Caco-2 (cell line): ENCODE results near the gene STK25. TPM values are rescaled to one million over a fixed set of nuclear protein-coding genes. Genes with fewer than 3 reads are reported as not detected.

Source experiments
- BruUV-seq: library from RNA; stranded (reverse); fragments of 400-500 nt; replicated peaks from 2 replicates; lab custom pipeline; 2021; lab: Mats Ljungman, UMichigan
- CTCF ChIA-PET: fragments of 300-600 bp; sonication (Branson Sonifier 250); formaldehyde crosslinking; loops from one replicate; lab custom pipeline; 2022; ENCODE audit warnings: antibody characterized with exemption; lab: Charles Lee
- POLR2A ChIA-PET: fragments of 300-600 bp; sonication (Branson Sonifier 250); formaldehyde crosslinking; loops from one replicate; lab custom pipeline; 2022; ENCODE audit warnings: antibody characterized with exemption; lab: Charles Lee
- DNase-seq, 2 experiments: peaks; one replicate each; pipeline versions ENCODE4 v3.0.0 to v3.0.0-alpha.2; 2020 to 2022
- H3K27me3 ChIP-seq: replicated peaks from 2 replicates; pipeline ENCODE4 v1.6.0; 2011; ENCODE audit warnings: low read length; ENCODE audit not compliant: control insufficient read depth, insufficient read depth
- H3K36me3 ChIP-seq: 2 replicates; pipeline ENCODE4 v1.5.1; 2011; ENCODE audit warnings: low read length; ENCODE audit not compliant: control insufficient read depth, insufficient read depth
- H3K4me1 ChIP-seq: fragments of 250-450 bp; sonication (Bioruptor Pico); 2 replicates; pipeline ENCODE4 v1.5.1; 2020; ENCODE audit warnings: mild to moderate bottlenecking
- H3K4me3 ChIP-seq: 2 replicates; pipeline ENCODE4 v1.5.1; 2011; ENCODE audit warnings: low read depth, mild to moderate bottlenecking, control low read depth, low read length
- H3K9me3 ChIP-seq: fragments of 250-450 bp; sonication (Bioruptor Pico); 2 replicates; pipeline ENCODE4 v1.5.1; 2020; ENCODE audit warnings: mild to moderate bottlenecking, moderate library complexity
- H3K27ac Mint-ChIP-seq: one replicate; pipeline ENCODE4 v1.8.0; 2022; ENCODE audit warnings: mixed read lengths; ENCODE audit not compliant: unreplicated experiment
- H3K27me3 Mint-ChIP-seq: one replicate; pipeline ENCODE4 v1.8.0; 2022; ENCODE audit warnings: mixed read lengths; ENCODE audit not compliant: insufficient read depth, unreplicated experiment
- H3K36me3 Mint-ChIP-seq: one replicate; pipeline ENCODE4 v1.8.0; 2022; ENCODE audit warnings: mild to moderate bottlenecking, mixed read lengths; ENCODE audit not compliant: insufficient read depth, unreplicated experiment
- H3K4me1 Mint-ChIP-seq: one replicate; pipeline ENCODE4 v1.8.0; 2022; ENCODE audit warnings: low read depth, mixed read lengths; ENCODE audit not compliant: unreplicated experiment
- H3K4me3 Mint-ChIP-seq: one replicate; pipeline ENCODE4 v1.8.0; 2022; ENCODE audit warnings: mild to moderate bottlenecking, moderate library complexity, mixed read lengths; ENCODE audit not compliant: unreplicated experiment
- H3K9me3 Mint-ChIP-seq: one replicate; pipeline ENCODE4 v1.8.0; 2022; ENCODE audit warnings: mixed read lengths; ENCODE audit not compliant: unreplicated experiment
- CTCF ChIP-seq, 2 experiments: fragments of 200-600 bp in 1 of 2; IDR thresholded peaks; 1 replicate in 1 of 2; 2 replicates in 1 of 2; pipeline versions ENCODE4 v1.5.1 to v1.8.0; 2011 to 2022; ENCODE audit warnings: antibody characterized with exemption in 1 of 2, control low read depth in 1 of 2, inconsistent platforms in 1 of 2, low read depth in 1 of 2, low read length in 1 of 2, mild to moderate bottlenecking in 1 of 2, moderate library complexity in 1 of 2; ENCODE audit not compliant: insufficient read depth in 1 of 2, severe bottlenecking in 1 of 2, unreplicated experiment in 1 of 2
- intact Hi-C: fragments of 100-400 bp; cut with micrococcal nuclease; formaldehyde crosslinking; loops from one replicate; pipeline ENCODE4 v1.10.0; 2022; ENCODE audit not compliant: unreplicated experiment
- total RNA-seq: library from RNA; stranded (reverse); gene quantifications from 2 replicates; pipeline ENCODE4 v1.2.3, GENCODE V29; 2022

Gene STK25
- total RNA-seq, 1 experiment from 2014 or later, result 92.6 TPM

- no peaks in the 10 kb centered on the region for H3K9me3 Mint-ChIP-seq
- intact Hi-C loops, result no loop called here
- POLR2A ChIA-PET, result no interaction called here
Observed at GRCh38 chr2:241489088-241489487, 19.3 kb downstream of the STK25 start.

GRCh38 chr2:241485172-241485911 lies 23.0 kb downstream of the STK25 start:
- Mint-ChIP-seq H3K9me3 (no peaks in the 10 kb centered on the region), H3K27me3 (no peaks in the 10 kb centered on the region), H3K27ac (no peak overlapping the region), H3K4me1 (no peaks in the 10 kb centered on the region), H3K36me3 (peaks cover 11% of the 10 kb centered on the region), H3K4me3 (no peak overlapping the region)
- TF ChIP-seq CTCF (IDR thresholded peaks at IDR 0.05; ENCODE audit: insufficient read depth in 1 of 2, low read depth in 1 of 2, low read length in 1 of 2, severe bottlenecking in 1 of 2, unreplicated experiment in 1 of 2), result no peak
- ChIA-PET CTCF (no interaction called here), POLR2A (no interaction called here)
- Histone ChIP-seq H3K4me3 (no peak overlapping the region), H3K9me3 (no peaks in the 10 kb centered on the region), H3K27me3 (no peaks in the 10 kb centered on the region), H3K4me1 (no peaks in the 10 kb centered on the region), H3K36me3 (no peaks in the 10 kb centered on the region)
- BruUV-seq, result no TSS peak
- DNase-seq, result no peak
- intact Hi-C loops, result no loop called here

More at GRCh38 chr2:241489088-241489487, 19.3 kb downstream of the STK25 start:
- Histone ChIP-seq H3K4me3 (no peak overlapping the region), H3K4me1 (no peaks in the 10 kb centered on the region), H3K9me3 (no peaks in the 10 kb centered on the region), H3K36me3 (no peaks in the 10 kb centered on the region; the same call in 1 of the 2 replicates), H3K27me3 (no peaks in the 10 kb centered on the region)
- H3K4me1 Mint-ChIP-seq, result no peaks in the 10 kb centered on the region
- CTCF ChIA-PET, result no interaction called here
- H3K36me3 Mint-ChIP-seq, result peaks cover 33% of the 10 kb centered on the region
- H3K4me3 Mint-ChIP-seq, result no peak overlapping the region
- no peak for DNase-seq
- no peaks in the 10 kb centered on the region for H3K27me3 Mint-ChIP-seq
- TF ChIP-seq CTCF (IDR thresholded peaks at IDR 0.05; ENCODE audit: insufficient read depth in 1 of 2, low read depth in 1 of 2, low read length in 1 of 2, severe bottlenecking in 1 of 2, unreplicated experiment in 1 of 2), result no peak
- H3K27ac Mint-ChIP-seq, result no peak overlapping the region
- TSS peak; percentile 11 for BruUV-seq

GRCh38 chr2:241483305-241483704 lies 25.1 kb downstream of the STK25 start:
- TF ChIP-seq CTCF (IDR thresholded peaks at IDR 0.05; ENCODE audit: insufficient read depth in 1 of 2, low read depth in 1 of 2, low read length in 1 of 2, severe bottlenecking in 1 of 2, unreplicated experiment in 1 of 2), result no peak
- CTCF ChIA-PET, result no interaction called here

More at GRCh38 chr2:241483305-241483704, 25.1 kb downstream of the STK25 start:
- no peak overlapping the region for H3K27ac Mint-ChIP-seq
- intact Hi-C loops, result no loop called here
- BruUV-seq, result no TSS peak
- no peaks in the 10 kb centered on the region for H3K4me1 Mint-ChIP-seq
- POLR2A ChIA-PET, result no interaction called here
- H3K36me3 ChIP-seq, result no peaks in the 10 kb centered on the region
- no peaks in the 10 kb centered on the region for H3K9me3 Mint-ChIP-seq
- no peaks in the 10 kb centered on the region for H3K36me3 Mint-ChIP-seq
- no peaks in the 10 kb centered on the region for H3K27me3 ChIP-seq
- no peaks in the 10 kb centered on the region for H3K9me3 ChIP-seq
- no peak overlapping the region for H3K4me3 Mint-ChIP-seq
- no peak overlapping the region for H3K4me3 ChIP-seq
- no peaks in the 10 kb centered on the region for H3K4me1 ChIP-seq
- no peaks in the 10 kb centered on the region for H3K27me3 Mint-ChIP-seq
- DNase-seq, result no peak
